Skin epidermis (tissue), 12 donors: ENCODE data around the gene EPB41L3.

Source experiments
- H3K27ac ChIP-seq, 21 experiments: fragments of 200-600 bp; sonication (generic) in 11 of 21; one replicate each; pipeline ENCODE4 v1.5.0; 2020; ENCODE audit warnings: mild to moderate bottlenecking in 3 of 21, inconsistent platforms in 2 of 21, moderate library complexity in 2 of 21
- H3K4me3 ChIP-seq, 7 experiments: fragments of 200-600 bp; sonication (generic) in 2 of 7; one replicate each; pipeline ENCODE4 v1.5.0; 2020; ENCODE audit warnings: inconsistent platforms in 2 of 7, mild to moderate bottlenecking in 2 of 7, moderate library complexity in 1 of 7

Gene EPB41L3

DNA sequence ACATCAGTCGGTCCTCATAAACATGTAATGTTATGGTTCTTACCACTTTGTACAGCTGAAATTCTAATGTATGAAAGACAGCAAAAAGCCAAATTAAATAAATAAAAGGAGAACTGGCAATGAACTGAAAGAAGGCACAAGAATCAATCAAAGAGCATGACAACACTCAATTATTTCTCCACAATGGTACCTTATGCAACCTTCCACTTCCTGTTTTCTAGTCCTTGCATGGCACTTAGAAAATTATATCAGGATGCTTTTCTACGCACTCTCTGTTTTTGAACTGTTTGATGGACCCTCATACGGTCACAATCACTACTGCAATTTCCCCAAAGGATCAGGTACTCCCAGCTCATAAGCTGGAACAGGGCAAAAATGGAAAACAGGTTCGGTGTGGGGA, 81.6 kb downstream of the EPB41L3 start:
- Histone ChIP-seq H3K4me3 (no peak overlapping the region), H3K27ac (no peak overlapping the region)

DNA sequence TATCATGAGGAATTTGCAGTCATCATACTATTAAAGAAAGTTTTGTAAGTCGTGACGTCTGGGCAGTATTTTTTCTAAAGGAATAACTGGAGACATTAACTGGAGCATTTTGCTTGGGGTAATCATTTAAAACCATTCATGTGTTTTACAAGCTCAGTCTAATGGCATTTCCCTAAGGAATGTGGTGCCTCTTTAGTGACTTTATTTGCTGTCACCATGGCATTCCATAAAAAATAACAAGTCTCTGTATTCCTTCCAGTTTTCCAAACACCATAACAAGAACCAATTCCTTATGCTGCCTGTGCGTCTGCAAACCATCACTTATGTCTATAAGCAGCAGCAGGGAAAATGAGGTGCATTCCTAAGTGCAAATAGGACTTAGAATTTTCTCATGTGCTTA, 82.8 kb downstream of the EPB41L3 start:
- Histone ChIP-seq H3K27ac (no peak overlapping the region), H3K4me3 (no peak overlapping the region)

- Histone ChIP-seq H3K27ac (peak overlapping the region in 2 of 21 experiments; percentile 51 to 66), H3K4me3 (no peak overlapping the region)
Measured at GRCh38 chr18:5457462-5457957, 86.3 kb downstream of the EPB41L3 start.

GRCh38 chr18:5456577-5457461, 87.0 kb downstream of the EPB41L3 start:
- peak overlapping the region in 5 of 21 experiments; percentile 1 to 66 (median 57) for H3K27ac ChIP-seq
- peak overlapping the region in 2 of 7 experiments; percentile 5 to 6 for H3K4me3 ChIP-seq

GRCh38 chr18:5455674-5456073, 88.1 kb downstream of the EPB41L3 start:
- no peak overlapping the region for H3K4me3 ChIP-seq
- H3K27ac ChIP-seq: no peak overlapping the region

DNA sequence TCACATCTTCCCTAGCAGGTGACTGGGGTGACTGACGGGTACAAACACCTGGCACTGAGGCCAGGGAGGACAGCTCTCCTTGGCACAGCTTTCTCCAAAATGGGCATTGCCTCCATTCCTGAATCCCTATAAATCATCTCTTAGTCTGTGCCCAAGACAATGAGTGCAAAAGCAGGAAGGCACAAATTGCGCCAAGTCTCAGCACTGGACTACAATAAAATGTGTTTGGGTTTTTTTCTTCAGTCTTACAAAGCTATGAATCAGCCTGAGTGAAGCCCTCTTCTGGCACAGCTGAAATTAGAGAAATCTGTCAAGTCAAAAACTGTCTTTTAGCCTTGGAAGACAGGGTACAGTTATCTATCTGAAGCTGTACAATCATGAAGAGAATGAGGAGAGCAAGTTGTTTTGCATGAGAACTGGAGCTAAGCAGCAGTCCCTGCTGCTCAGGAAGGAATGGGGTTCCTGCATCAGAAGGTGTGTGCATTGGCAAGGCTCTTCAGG, 90.8 kb downstream of the EPB41L3 start:
- Histone ChIP-seq H3K4me3 (no peak overlapping the region), H3K27ac (no peak overlapping the region)

- H3K4me3 ChIP-seq: no peak overlapping the region
Measured at GRCh38 chr18:5451871-5452270, 91.9 kb downstream of the EPB41L3 start.

GRCh38 chr18:5451150-5451549, 92.6 kb downstream of the EPB41L3 start:
- Histone ChIP-seq H3K4me3 (no peak overlapping the region), H3K27ac (no peak overlapping the region)

More at GRCh38 chr18:5451871-5452270, 91.9 kb downstream of the EPB41L3 start:
- H3K27ac ChIP-seq: no peak overlapping the region

- H3K4me3 ChIP-seq: no peak overlapping the region
- H3K27ac ChIP-seq: no peak overlapping the region
Measured at GRCh38 chr18:5449858-5450509, 93.8 kb downstream of the EPB41L3 start.

DNA sequence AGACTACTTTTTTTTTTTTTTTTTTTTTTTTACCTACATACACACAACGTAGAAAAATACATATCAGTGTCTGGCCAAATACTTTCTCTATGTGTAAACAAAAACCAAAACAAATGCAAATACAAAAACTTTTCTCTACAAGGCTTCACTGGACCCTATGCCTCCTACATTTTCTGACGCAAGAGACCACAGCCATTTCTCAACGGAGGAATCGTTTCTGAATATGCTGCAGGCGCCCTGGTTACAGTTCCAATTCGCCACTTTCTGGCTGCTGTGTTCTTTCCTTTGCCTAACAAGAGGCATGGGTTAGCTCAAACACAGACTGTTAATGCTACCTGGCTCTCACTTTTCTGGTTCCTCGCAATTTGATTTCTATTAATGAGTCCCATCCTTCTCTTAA, 96.4 kb downstream of the EPB41L3 start:
- no peak overlapping the region for H3K4me3 ChIP-seq
- H3K27ac ChIP-seq: no peak overlapping the region

DNA sequence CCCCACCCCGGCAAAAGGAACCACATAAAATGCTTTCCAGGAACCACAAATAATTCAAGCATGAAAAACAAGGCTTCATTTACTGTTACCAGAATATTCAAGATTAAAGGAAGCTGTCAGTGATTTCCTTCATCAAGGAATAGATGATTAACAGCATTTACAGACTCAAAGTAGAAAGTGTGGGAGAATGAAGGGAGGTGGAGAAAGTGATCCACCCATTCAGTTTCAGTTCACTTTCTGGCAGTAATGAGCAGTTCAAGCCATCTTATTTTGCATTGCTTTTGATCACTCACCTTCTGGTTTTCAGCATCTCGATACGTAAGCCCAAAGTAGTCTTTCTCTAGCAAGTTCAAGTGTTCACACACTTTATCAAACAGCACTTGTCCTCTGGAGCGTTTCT, 99.0 kb downstream of the EPB41L3 start:
- Histone ChIP-seq H3K27ac (no peak overlapping the region), H3K4me3 (no peak overlapping the region)

GRCh38 chr18:5444269-5444668, 99.5 kb downstream of the EPB41L3 start:
- H3K27ac ChIP-seq: no peak overlapping the region
- H3K4me3 ChIP-seq: no peak overlapping the region

- Histone ChIP-seq H3K4me3 (no peak overlapping the region), H3K27ac (peak overlapping the region in 2 of 21 experiments; percentile 6 to 12)
Measured at GRCh38 chr18:5439986-5440696, 103.7 kb downstream of the EPB41L3 start.

DNA sequence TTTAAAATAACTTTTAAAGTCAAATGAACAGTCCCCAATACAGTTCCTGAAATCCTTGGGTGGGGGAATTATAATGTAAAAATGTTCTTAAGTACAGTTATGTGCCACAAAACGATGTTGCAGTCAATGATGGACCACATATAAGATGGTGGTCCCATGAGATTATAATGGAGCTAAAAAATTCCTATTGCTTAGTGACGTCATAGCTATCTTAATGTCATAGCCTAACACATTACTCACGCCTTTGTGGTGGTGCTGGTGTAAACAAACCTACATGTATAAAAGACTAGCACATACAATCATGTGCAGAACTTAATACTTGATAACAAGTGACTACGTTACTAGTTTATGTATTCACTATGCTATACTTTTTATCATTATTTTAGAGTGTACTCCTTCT, 109.4 kb downstream of the EPB41L3 start:
- H3K4me3 ChIP-seq: no peak overlapping the region
- no peak overlapping the region for H3K27ac ChIP-seq

DNA sequence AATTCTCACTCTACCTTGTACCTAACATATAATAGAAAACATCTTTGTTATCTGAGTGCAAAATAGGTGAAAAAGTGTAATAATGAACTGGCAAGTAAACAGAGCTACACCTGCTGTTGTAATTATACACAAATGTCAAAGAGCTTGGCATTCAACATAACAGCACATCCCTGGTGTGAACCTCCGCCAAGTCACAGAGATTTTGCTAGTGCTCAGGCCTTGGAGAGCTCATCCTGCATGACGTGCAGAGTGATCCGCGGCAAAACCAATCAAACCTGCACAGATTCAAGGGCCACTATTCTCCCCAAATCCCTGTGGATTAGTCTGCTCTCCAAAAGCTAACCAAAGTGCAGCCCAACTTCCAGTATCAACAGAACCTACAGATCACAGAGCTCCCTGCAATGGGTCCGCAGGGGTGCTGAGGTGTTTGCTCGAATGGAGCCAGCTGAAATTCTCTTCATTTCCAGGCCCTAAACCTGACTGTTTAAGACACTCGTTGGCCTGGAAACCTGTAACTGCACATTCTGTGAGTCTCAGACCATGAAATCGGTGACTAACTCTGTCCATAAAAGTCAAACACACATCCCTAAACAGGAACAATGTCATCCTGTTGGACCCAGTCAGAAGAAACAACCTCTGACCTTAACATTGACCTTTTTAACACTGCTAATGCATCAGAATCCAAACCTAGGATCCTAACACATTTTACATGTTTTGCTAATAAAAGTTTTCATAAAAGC, 111.8 kb downstream of the EPB41L3 start:
- Histone ChIP-seq H3K27ac (no peak overlapping the region), H3K4me3 (no peak overlapping the region)

- no peak overlapping the region for H3K27ac ChIP-seq
Measured at GRCh38 chr18:5430131-5430530, 113.7 kb downstream of the EPB41L3 start.

DNA sequence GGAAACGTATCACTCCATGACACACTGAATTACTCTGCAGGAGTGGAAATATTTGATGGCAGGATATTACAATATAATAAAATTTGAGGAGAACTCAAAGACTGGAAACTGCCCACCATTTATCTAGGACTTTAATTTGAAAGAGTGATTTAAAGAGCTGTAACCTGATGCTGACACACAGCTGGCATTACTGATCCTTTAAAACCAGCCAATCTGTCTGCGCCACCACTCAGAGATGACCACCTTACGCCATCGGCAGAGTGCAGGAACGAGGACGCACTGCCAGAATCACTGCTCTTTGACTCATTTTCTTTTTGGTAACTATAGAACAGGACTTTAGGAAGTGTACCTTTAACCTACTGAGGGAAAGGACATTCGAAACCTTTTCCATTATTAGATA, 114.1 kb downstream of the EPB41L3 start:
- no peak overlapping the region for H3K4me3 ChIP-seq
- no peak overlapping the region for H3K27ac ChIP-seq

More at GRCh38 chr18:5430131-5430530, 113.7 kb downstream of the EPB41L3 start:
- no peak overlapping the region for H3K4me3 ChIP-seq

- H3K4me3 ChIP-seq: no peak overlapping the region
- no peak overlapping the region for H3K27ac ChIP-seq
Measured at GRCh38 chr18:5425721-5426120, 118.1 kb downstream of the EPB41L3 start.

DNA sequence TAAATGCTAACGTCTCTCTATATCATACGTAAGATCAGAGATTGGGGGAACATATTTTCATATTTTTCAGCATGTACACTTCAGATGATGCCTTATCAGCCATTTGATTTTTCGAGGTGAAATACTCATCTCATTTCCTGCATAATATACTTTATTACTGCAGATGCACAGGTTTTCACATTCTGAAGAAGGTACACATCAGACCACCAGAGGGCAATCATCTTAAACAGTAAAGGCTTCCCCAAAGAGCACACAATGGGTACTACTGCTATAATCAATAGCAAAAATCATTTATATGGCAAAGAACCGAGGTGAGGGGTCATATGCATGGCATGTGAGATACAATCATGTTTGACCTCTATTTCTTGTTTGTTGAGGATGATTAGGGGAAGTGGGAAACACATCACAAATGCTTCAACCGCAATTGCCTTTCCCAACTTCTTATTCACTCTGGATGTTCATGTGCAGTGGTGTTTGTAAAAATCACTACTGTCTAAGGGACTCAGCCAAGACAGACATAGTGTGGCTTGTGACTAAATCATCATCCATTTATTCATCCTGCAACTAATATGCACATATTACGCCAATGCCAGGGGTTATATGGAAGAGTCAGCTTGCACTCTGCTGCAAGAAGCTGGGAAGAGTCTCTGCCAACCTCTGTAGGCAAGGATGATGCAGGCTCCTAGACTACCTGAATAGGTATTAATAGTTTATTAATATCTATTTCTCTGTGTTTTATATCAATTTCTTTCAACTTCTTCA, 118.7 kb downstream of the EPB41L3 start:
- no peak overlapping the region for H3K27ac ChIP-seq
- no peak overlapping the region for H3K4me3 ChIP-seq
